GM19023 (cell line): ENCODE results near the gene CCDC121.
A peak's percentile ranks its signal among the peaks of the same experiment; 100 is the strongest.
"Not testable (repeated sequence)": the region's sequence is repeated elsewhere in the genome, so short reads cannot be mapped to it uniquely, and the experiment has no call there.

Source experiments
- ATAC-seq: cut with Tn5 transposase; IDR thresholded peaks from one replicate; pipeline ENCODE4 v1.9.1; 2021; ENCODE audit warnings: mild to moderate bottlenecking, moderate library complexity; ENCODE audit not compliant: unreplicated experiment

Gene CCDC121

GRCh38 chr2:27638037-27638637, 9.3 kb upstream of the CCDC121 start:
- no peak for ATAC-seq

GRCh38 chr2:27636766-27637165, 8.0 kb upstream of the CCDC121 start:
- no peak for ATAC-seq

- ATAC-seq = no peak
These were observed 5.5 kb upstream of the CCDC121 start for GRCh38 chr2:27634291-27634690.

GRCh38 chr2:27630257-27630656, 1.4 kb upstream of the CCDC121 start:
- not testable (repeated sequence) for ATAC-seq

GRCh38 chr2:27627963-27628766, 647 bp downstream of the CCDC121 start:
- peak; percentile 24 for ATAC-seq

- not testable (repeated sequence) for ATAC-seq
These were observed 1.9 kb downstream of the CCDC121 start for GRCh38 chr2:27626921-27627320.

GRCh38 chr2:27626323-27626722, 2.5 kb downstream of the CCDC121 start:
- not testable (repeated sequence) for ATAC-seq

- no peak for ATAC-seq
These were observed 3.9 kb downstream of the CCDC121 start for GRCh38 chr2:27624943-27625342.

GRCh38 chr2:27622921-27623384, 5.9 kb downstream of the CCDC121 start:
- ATAC-seq = no peak

GRCh38 chr2:27621524-27621923, 7.3 kb downstream of the CCDC121 start:
- ATAC-seq = no peak

GRCh38 chr2:27615316-27615715, 13.5 kb downstream of the CCDC121 start:
- no peak for ATAC-seq

- no peak for ATAC-seq
These were observed 14.8 kb downstream of the CCDC121 start for GRCh38 chr2:27613985-27614384.

GRCh38 chr2:27606611-27607010, 22.2 kb downstream of the CCDC121 start:
- no peak for ATAC-seq

GRCh38 chr2:27596627-27597026, 32.2 kb downstream of the CCDC121 start:
- ATAC-seq = no peak

GRCh38 chr2:27595412-27595811, 33.4 kb downstream of the CCDC121 start:
- ATAC-seq = not testable (repeated sequence)

- ATAC-seq = not testable (repeated sequence)
These were observed 34.6 kb downstream of the CCDC121 start for GRCh38 chr2:27594020-27594703.

GRCh38 chr2:27593240-27593639, 35.6 kb downstream of the CCDC121 start:
- no peak for ATAC-seq

- ATAC-seq = no peak
These were observed 37.1 kb downstream of the CCDC121 start for GRCh38 chr2:27591745-27592144.

GRCh38 chr2:27588308-27588707, 40.5 kb downstream of the CCDC121 start:
- no peak for ATAC-seq

GRCh38 chr2:27587025-27587424, 41.8 kb downstream of the CCDC121 start:
- ATAC-seq = no peak

- ATAC-seq = no peak
These were observed 44.2 kb downstream of the CCDC121 start for GRCh38 chr2:27584597-27584996.
